A673 (cell line): ENCODE measurements around the gene FUT9. TPM values are rescaled to one million over a fixed set of nuclear protein-coding genes. Genes with fewer than 3 reads are reported as not detected.

ENCODE experiments used
- BruUV-seq: library from RNA; stranded (reverse); fragments of 400-500 nt; replicated peaks from 2 replicates; lab custom pipeline; 2021; lab: Mats Ljungman, UMichigan
- CTCF ChIA-PET: fragments of 300-600 bp; sonication (Branson Sonifier 250); formaldehyde crosslinking; loops from one replicate; lab custom pipeline; 2022; ENCODE audit warnings: antibody characterized with exemption; lab: Charles Lee
- POLR2A ChIA-PET: fragments of 300-600 bp; sonication (Branson Sonifier 250); formaldehyde crosslinking; loops from one replicate; lab custom pipeline; 2022; ENCODE audit warnings: antibody characterized with exemption; ENCODE audit not compliant: low non-redundant PET; lab: Charles Lee
- DNase-seq: peaks from one replicate; pipeline ENCODE4 v3.0.0-alpha.2; 2015; ENCODE audit warnings: low spot score
- H3K27ac ChIP-seq: fragments of 200-600 bp; sonication (generic); 2 replicates; pipeline ENCODE4 v1.5.1; 2016; ENCODE audit warnings: mixed run types, low read depth, mild to moderate bottlenecking, mixed read lengths, antibody characterized with exemption, low read length; ENCODE audit not compliant: poor library complexity, severe bottlenecking
- H3K27me3 ChIP-seq: fragments of 200-600 bp; sonication (generic); replicated peaks from 2 replicates; pipeline ENCODE4 v1.6.1; 2017; ENCODE audit warnings: mixed run types, low read depth, mild to moderate bottlenecking, mixed read lengths, antibody characterized with exemption, low read length; ENCODE audit not compliant: insufficient read depth, poor library complexity
- H3K36me3 ChIP-seq: fragments of 200-600 bp; sonication (generic); 2 replicates; pipeline ENCODE4 v1.6.1; 2016; ENCODE audit warnings: mixed run types, mild to moderate bottlenecking, mixed read lengths, antibody characterized with exemption, low read length; ENCODE audit not compliant: insufficient read depth, poor library complexity, severe bottlenecking
- H3K4me1 ChIP-seq: fragments of 200-600 bp; sonication (generic); 2 replicates; pipeline ENCODE4 v1.6.1; 2017; ENCODE audit warnings: mixed run types, mild to moderate bottlenecking, mixed read lengths, antibody characterized with exemption, low read length; ENCODE audit not compliant: insufficient read depth, poor library complexity, severe bottlenecking
- H3K4me3 ChIP-seq: fragments of 200-600 bp; sonication (generic); 2 replicates; pipeline ENCODE4 v1.5.1; 2016; ENCODE audit warnings: low read depth, mixed run types, mild to moderate bottlenecking, mixed read lengths, low read length; ENCODE audit not compliant: poor library complexity, severe bottlenecking
- H3K9me3 ChIP-seq: fragments of 200-600 bp; sonication (generic); 2 replicates; pipeline ENCODE4 v1.6.1; 2016; ENCODE audit warnings: mixed run types, low read depth, mild to moderate bottlenecking, mixed read lengths, antibody characterized with exemption, low read length; ENCODE audit not compliant: poor library complexity, severe bottlenecking
- EZH2 ChIP-seq: fragments of 200-600 bp; sonication (generic); IDR thresholded peaks from 2 replicates; pipeline ENCODE4 v1.6.1; 2017; ENCODE audit warnings: borderline replicate concordance, low read depth, mild to moderate bottlenecking, mixed read lengths, antibody characterized with exemption, low read length; ENCODE audit not compliant: poor library complexity, severe bottlenecking
- intact Hi-C: fragments of 100-400 bp; cut with micrococcal nuclease; formaldehyde crosslinking; loops from one replicate; pipeline ENCODE4 v1.10.0; 2022; ENCODE audit not compliant: unreplicated experiment
- total RNA-seq: library from RNA; stranded (reverse); gene quantifications from 2 replicates; pipeline ENCODE4 v1.2.3, GENCODE V29; 2021
- TF ChIP-seq, protein P1 (sequence below): fragments of 300-800, 200-600 bp; sonication (generic); conservative IDR thresholded peaks from 2 replicates; pipeline ENCODE4 v1.5.1; 2017; ENCODE audit warnings: low read depth, mild to moderate bottlenecking, antibody characterized with exemption, low read length, moderate library complexity, mixed read lengths

FUT9 gene
- total RNA-seq, 1 experiment from 2014 or later: 4.3 TPM

- intact Hi-C loops: no loop called here
- Histone ChIP-seq H3K27me3 (no peaks in the 10 kb centered on the region), H3K36me3 (no peaks in the 10 kb centered on the region), H3K9me3 (no peaks in the 10 kb centered on the region), H3K4me3 (no peak overlapping the region), H3K4me1 (no peaks in the 10 kb centered on the region), H3K27ac (no peak overlapping the region)
- POLR2A ChIA-PET: interaction anchor here (0.6 kb wide), 1 partner anchor 124 kb away, joined by 3 read pairs; no protein-coding TSS in a partner anchor
- TF ChIP-seq EZH2: no peak
- TF ChIP-seq, protein P1, sequence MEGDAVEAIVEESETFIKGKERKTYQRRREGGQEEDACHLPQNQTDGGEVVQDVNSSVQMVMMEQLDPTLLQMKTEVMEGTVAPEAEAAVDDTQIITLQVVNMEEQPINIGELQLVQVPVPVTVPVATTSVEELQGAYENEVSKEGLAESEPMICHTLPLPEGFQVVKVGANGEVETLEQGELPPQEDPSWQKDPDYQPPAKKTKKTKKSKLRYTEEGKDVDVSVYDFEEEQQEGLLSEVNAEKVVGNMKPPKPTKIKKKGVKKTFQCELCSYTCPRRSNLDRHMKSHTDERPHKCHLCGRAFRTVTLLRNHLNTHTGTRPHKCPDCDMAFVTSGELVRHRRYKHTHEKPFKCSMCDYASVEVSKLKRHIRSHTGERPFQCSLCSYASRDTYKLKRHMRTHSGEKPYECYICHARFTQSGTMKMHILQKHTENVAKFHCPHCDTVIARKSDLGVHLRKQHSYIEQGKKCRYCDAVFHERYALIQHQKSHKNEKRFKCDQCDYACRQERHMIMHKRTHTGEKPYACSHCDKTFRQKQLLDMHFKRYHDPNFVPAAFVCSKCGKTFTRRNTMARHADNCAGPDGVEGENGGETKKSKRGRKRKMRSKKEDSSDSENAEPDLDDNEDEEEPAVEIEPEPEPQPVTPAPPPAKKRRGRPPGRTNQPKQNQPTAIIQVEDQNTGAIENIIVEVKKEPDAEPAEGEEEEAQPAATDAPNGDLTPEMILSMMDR: no peak
- CTCF ChIA-PET: no interaction called here
- no peak for DNase-seq
- BruUV-seq: no TSS peak
These were observed 17.6 kb upstream of the FUT9 start for GRCh38 chr6:95998133-95998532.

- TF ChIP-seq, protein P1: no peak
- TF ChIP-seq EZH2: no peak
- no TSS peak for BruUV-seq
- H3K4me3 ChIP-seq: no peak overlapping the region
- DNase-seq: no peak
- H3K27me3 ChIP-seq: no peaks in the 10 kb centered on the region
- no peaks in the 10 kb centered on the region for H3K36me3 ChIP-seq
- no peak overlapping the region for H3K27ac ChIP-seq
- H3K9me3 ChIP-seq: no peaks in the 10 kb centered on the region
- CTCF ChIA-PET: no interaction called here
- POLR2A ChIA-PET: no interaction called here
- intact Hi-C loops: no loop called here
- no peaks in the 10 kb centered on the region for H3K4me1 ChIP-seq
These were observed 13.7 kb upstream of the FUT9 start for GRCh38 chr6:96001891-96002575.

- Histone ChIP-seq H3K36me3 (no peaks in the 10 kb centered on the region), H3K9me3 (no peaks in the 10 kb centered on the region), H3K27me3 (no peaks in the 10 kb centered on the region), H3K4me1 (no peaks in the 10 kb centered on the region), H3K4me3 (no peak overlapping the region), H3K27ac (no peak overlapping the region)
- DNase-seq: no peak
- ChIA-PET CTCF (no interaction called here), POLR2A (no interaction called here)
- no TSS peak for BruUV-seq
- no peak for TF ChIP-seq EZH2
- TF ChIP-seq, protein P1: no peak
- intact Hi-C loops: no loop called here
These were observed 13.2 kb upstream of the FUT9 start for GRCh38 chr6:96002576-96002910.
